Transverse colon (tissue), 4 donors: ENCODE data around the gene RASGRP1. TPM values are rescaled to one million over a fixed set of nuclear protein-coding genes. Genes with fewer than 3 reads are reported as not detected.

Source experiments
- DNase-seq: peaks from one replicate; pipeline ENCODE4 v3.0.0-alpha.2; 2019
- H3K27ac ChIP-seq, 4 donors: fragments of 200-600 bp; sonication (generic); 2 replicates each; pipeline ENCODE4 v1.5.1; 2016 to 2018; ENCODE audit warnings: inconsistent platforms in 4 of 4
- H3K27me3 ChIP-seq: fragments of 200-600 bp; sonication (generic); 2 replicates; pipeline ENCODE4 v1.5.1; 2017; ENCODE audit warnings: inconsistent platforms
- H3K36me3 ChIP-seq, 4 donors: fragments of 200-600 bp; sonication (generic); 2 replicates each; pipeline ENCODE4 v1.5.1; 2017 to 2019; ENCODE audit warnings: inconsistent platforms in 4 of 4
- H3K4me1 ChIP-seq, 4 donors: fragments of 200-600 bp; sonication (generic); 2 replicates each; pipeline ENCODE4 v1.5.1; 2017 to 2020; ENCODE audit warnings: inconsistent platforms in 4 of 4
- H3K4me3 ChIP-seq, 4 donors: fragments of 200-600 bp; sonication (generic); 1 replicate in 1 of 4; 2 replicates in 3 of 4; pipeline versions ENCODE4 v1.5.1 to v1.6.1; 2017 to 2019; ENCODE audit warnings: inconsistent platforms in 4 of 4
- H3K9me3 ChIP-seq, 2 donors: fragments of 200-600 bp; sonication (generic); 2 replicates each; pipeline ENCODE4 v1.5.1; 2017 to 2019; ENCODE audit warnings: inconsistent platforms in 2 of 2
- CTCF ChIP-seq, 5 experiments: fragments of 200-600 bp in 3 of 5; fragments of 450-650 bp in 2 of 5; sonication (generic) in 3 of 5; IDR thresholded peaks; 1 replicate in 2 of 5; 2 replicates in 3 of 5; pipeline ENCODE4 v1.5.1; 2016 to 2017; ENCODE audit warnings: antibody characterized with exemption in 5 of 5, inconsistent platforms in 3 of 5, mild to moderate bottlenecking in 2 of 5, moderate library complexity in 1 of 5
- EP300 ChIP-seq: sonication (generic); formaldehyde crosslinking; IDR thresholded peaks from one replicate; pipeline ENCODE4 v1.6.1; 2017; ENCODE audit warnings: antibody characterized with exemption, low read depth
- POLR2A ChIP-seq: fragments of 450-650 bp; IDR thresholded peaks from one replicate; pipeline ENCODE4 v1.6.1; 2016; ENCODE audit warnings: antibody characterized with exemption, mild to moderate bottlenecking, moderate library complexity
- POLR2AphosphoS5 ChIP-seq, 3 donors: sonication (generic); formaldehyde crosslinking; IDR thresholded peaks; one replicate each; pipeline ENCODE4 v1.6.1; 2016; ENCODE audit warnings: antibody characterized with exemption in 3 of 3
- WGBS, 2 donors: methylation state at CpG; one replicate each; pipeline ENCODE4 v1.1.5; 2018; ENCODE audit warnings: low coverage in 1 of 2; 5-methylcytosine and 5-hydroxymethylcytosine counted together
- in situ Hi-C, 4 donors: fragments of 200-750 bp; cut with MboI; loops; one replicate each; pipeline versions ENCODE4 v1.15.0 to v1.15.1; 2017; ENCODE audit warnings: low sequenced_read_pairs in 3 of 4, low pct_ligation_motif_present in 1 of 4, low pct_unique_long_range_greater_than_20kb in 1 of 4
- intact Hi-C: fragments of 100-400 bp; cut with DNase I; formaldehyde crosslinking; loops from one replicate; pipeline ENCODE4 v1.15.1; 2023; ENCODE audit warnings: low total_unique reads
- total RNA-seq, 4 donors: library from RNA; depleted of rRNA; stranded (reverse); fragments of >200 nt; gene quantifications; one replicate each; pipeline ENCODE4 v1.1.0, GENCODE V29; 2016

RASGRP1 gene
- total RNA-seq, 4 donors from 2014 or later: 0.40 to 10.8 (median 2.3) TPM

- in situ Hi-C loops: loop anchor here in 2 of 4 donors (10.0 to 25.0 kb wide), 2 partner anchors 205 to 208 kb away; no protein-coding TSS in a partner anchor
- Histone ChIP-seq H3K27ac (no peak overlapping the region), H3K36me3 (peaks cover 0 to 26% (median 6%) of the 10 kb centered on the region in 4 donors), H3K9me3 (no peaks in the 10 kb centered on the region), H3K4me3 (no peak overlapping the region), H3K27me3 (no peaks in the 10 kb centered on the region), H3K4me1 (peaks cover 0 to 25% (median 0%) of the 10 kb centered on the region in 4 donors)
- WGBS, 2 donors: 85 to 92% methylated on average over 1 of the region's 1 CpG
- TF ChIP-seq POLR2AphosphoS5 (IDR thresholded peaks at IDR 0.05): no peak
- TF ChIP-seq EP300: no peak
- TF ChIP-seq POLR2A: no peak
- no peak for TF ChIP-seq CTCF (IDR thresholded peaks at IDR 0.05)
- intact Hi-C loops: loop anchor here (10.0 kb wide), 1 partner anchor 205 kb away; no protein-coding TSS in a partner anchor
- no peak for DNase-seq
Measured at GRCh38 chr15:38479756-38480155, 84.9 kb downstream of the RASGRP1 start.

GRCh38 chr15:38479266-38479665 is 85.3 kb downstream of the RASGRP1 start:
- TF ChIP-seq EP300 (no peak), POLR2A (no peak), CTCF (IDR thresholded peaks at IDR 0.05) (no peak), POLR2AphosphoS5 (IDR thresholded peaks at IDR 0.05) (no peak)
- intact Hi-C loops (loop anchor here (10.0 kb wide), 1 partner anchor 206 kb away; no protein-coding TSS in a partner anchor), in situ Hi-C loops (loop anchor here in 1 of 4 donors (25.0 kb wide), 1 partner anchor 208 kb away; no protein-coding TSS in a partner anchor)
- H3K4me1 ChIP-seq: peaks cover 0 to 25% (median 0%) of the 10 kb centered on the region in 4 donors
- DNase-seq: no peak
- no peak overlapping the region for H3K27ac ChIP-seq
- no peaks in the 10 kb centered on the region for H3K9me3 ChIP-seq
- no peaks in the 10 kb centered on the region for H3K27me3 ChIP-seq
- no peak overlapping the region for H3K4me3 ChIP-seq
- H3K36me3 ChIP-seq: peaks cover 0 to 28% (median 8%) of the 10 kb centered on the region in 4 donors

GRCh38 chr15:38477637-38478036 is 87.0 kb downstream of the RASGRP1 start:
- Histone ChIP-seq H3K36me3 (peaks cover 0 to 28% (median 8%) of the 10 kb centered on the region in 4 donors), H3K27me3 (no peaks in the 10 kb centered on the region), H3K4me1 (peaks cover 0 to 20% (median 0%) of the 10 kb centered on the region in 4 donors), H3K27ac (no peak overlapping the region), H3K4me3 (no peak overlapping the region), H3K9me3 (no peaks in the 10 kb centered on the region)
- in situ Hi-C loops: loop anchor here in 1 of 4 donors (25.0 kb wide), 1 partner anchor 210 kb away; no protein-coding TSS in a partner anchor
- no peak for DNase-seq
- intact Hi-C loops: loop anchor here (10.0 kb wide), 1 partner anchor 207 kb away; no protein-coding TSS in a partner anchor
- no peak for TF ChIP-seq POLR2AphosphoS5 (IDR thresholded peaks at IDR 0.05)
- no peak for TF ChIP-seq POLR2A
- TF ChIP-seq EP300: no peak
- TF ChIP-seq CTCF (IDR thresholded peaks at IDR 0.05): no peak
- WGBS, 2 donors: 78 to 81% methylated on average over 3 to 4 of the region's 4 CpGs

GRCh38 chr15:38476120-38476519 is 88.5 kb downstream of the RASGRP1 start:
- H3K27ac ChIP-seq: no peak overlapping the region
- intact Hi-C loops: loop anchor here (10.0 kb wide), 1 partner anchor 209 kb away; no protein-coding TSS in a partner anchor
- no peaks in the 10 kb centered on the region for H3K27me3 ChIP-seq
- H3K9me3 ChIP-seq: no peaks in the 10 kb centered on the region
- peaks cover 0 to 5% (median 0%) of the 10 kb centered on the region in 4 donors for H3K4me1 ChIP-seq
- H3K4me3 ChIP-seq: no peak overlapping the region
- H3K36me3 ChIP-seq: peaks cover 0 to 28% (median 8%) of the 10 kb centered on the region in 4 donors
- DNase-seq: no peak
- in situ Hi-C loops: loop anchor here in 1 of 4 donors (25.0 kb wide), 1 partner anchor 211 kb away; no protein-coding TSS in a partner anchor
- TF ChIP-seq EP300 (no peak), CTCF (IDR thresholded peaks at IDR 0.05) (no peak), POLR2AphosphoS5 (IDR thresholded peaks at IDR 0.05) (no peak), POLR2A (no peak)
- WGBS, 2 donors: 89 to 97% methylated on average over 1 of the region's 1 CpG
